22Rv1 (cell line): ENCODE data around the gene MAD1L1.

Source experiments
- ZFX ChIP-seq: fragments of 450-650 bp; IDR thresholded peaks from 2 replicates; pipeline ENCODE4 v1.6.1; 2017; ENCODE audit warnings: antibody characterized with exemption, borderline replicate concordance
- TF ChIP-seq, protein P1 (sequence below): fragments of 450-650 bp; IDR thresholded peaks from 2 replicates; pipeline ENCODE4 v1.5.1; 2017; ENCODE audit warnings: mild to moderate bottlenecking

DNA sequence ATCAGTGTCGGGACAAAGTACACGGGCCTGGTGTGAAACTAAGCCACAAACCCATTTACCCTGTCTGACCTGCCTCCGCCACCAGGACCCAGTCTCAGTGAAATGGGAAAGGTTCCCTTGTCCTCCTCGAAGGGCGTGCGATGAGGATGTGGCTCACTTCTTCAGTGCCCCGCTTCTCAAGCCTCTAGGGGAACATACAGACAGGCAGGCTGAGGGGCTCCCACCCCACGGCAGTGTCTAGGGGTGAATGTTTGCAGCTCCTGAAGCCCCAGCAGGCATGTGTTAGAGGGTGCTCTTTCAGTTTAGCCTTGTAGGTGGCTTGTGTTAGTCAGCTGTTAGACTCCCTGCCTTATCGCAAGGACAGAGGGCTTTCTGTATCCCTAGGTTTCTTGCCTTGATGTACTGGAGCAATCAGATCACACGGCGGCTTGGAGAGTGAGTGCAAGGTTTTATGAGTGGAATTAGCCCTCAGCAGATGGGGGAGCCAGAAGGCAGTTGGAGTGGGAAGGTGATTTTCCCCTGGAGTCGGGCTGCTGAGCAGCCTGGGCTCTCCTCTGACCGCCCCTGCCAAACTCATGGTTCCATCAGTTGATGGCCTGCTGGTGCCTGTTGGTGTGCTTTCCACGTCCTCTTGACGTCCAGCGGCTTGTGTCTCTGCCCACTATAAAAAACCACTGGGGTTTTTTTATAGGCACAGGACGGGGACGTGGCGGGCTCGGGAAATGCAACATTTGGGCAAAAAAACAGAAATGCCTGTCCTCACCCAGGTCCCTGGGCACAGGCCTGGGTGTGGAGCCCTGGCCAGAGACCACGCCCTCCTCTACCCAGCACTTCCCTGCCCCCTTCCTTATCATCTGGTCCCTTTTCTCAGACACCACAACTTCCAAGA lies 10.0 kb upstream of the MAD1L1 start:
- TF ChIP-seq, protein P1, sequence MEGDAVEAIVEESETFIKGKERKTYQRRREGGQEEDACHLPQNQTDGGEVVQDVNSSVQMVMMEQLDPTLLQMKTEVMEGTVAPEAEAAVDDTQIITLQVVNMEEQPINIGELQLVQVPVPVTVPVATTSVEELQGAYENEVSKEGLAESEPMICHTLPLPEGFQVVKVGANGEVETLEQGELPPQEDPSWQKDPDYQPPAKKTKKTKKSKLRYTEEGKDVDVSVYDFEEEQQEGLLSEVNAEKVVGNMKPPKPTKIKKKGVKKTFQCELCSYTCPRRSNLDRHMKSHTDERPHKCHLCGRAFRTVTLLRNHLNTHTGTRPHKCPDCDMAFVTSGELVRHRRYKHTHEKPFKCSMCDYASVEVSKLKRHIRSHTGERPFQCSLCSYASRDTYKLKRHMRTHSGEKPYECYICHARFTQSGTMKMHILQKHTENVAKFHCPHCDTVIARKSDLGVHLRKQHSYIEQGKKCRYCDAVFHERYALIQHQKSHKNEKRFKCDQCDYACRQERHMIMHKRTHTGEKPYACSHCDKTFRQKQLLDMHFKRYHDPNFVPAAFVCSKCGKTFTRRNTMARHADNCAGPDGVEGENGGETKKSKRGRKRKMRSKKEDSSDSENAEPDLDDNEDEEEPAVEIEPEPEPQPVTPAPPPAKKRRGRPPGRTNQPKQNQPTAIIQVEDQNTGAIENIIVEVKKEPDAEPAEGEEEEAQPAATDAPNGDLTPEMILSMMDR = no peak
- no peak for TF ChIP-seq ZFX
